Naive thymus-derived CD8-positive, alpha-beta T cell (primary cell): Measurements from ENCODE around the gene C1orf210. TPM values are rescaled to one million over a fixed set of nuclear protein-coding genes. Genes with fewer than 3 reads are reported as not detected.

Source experiments
- ATAC-seq, 2 donors: fragments of 150-1000 bp; cut with Tn5 transposase in 1 of 2; sonication (Bioruptor Pico), chemical (Tn5 transposase) in 1 of 2; 1 replicate in 1 of 2; 2 replicates in 1 of 2; pipeline ENCODE4 v1.10.0; 2021; ENCODE audit warnings: mild to moderate bottlenecking in 2 of 2, moderate library complexity in 2 of 2
- POLR2A ChIA-PET: fragments of 350-600 bp; sonication (Branson Sonifier 250); formaldehyde crosslinking; loops from one replicate; lab custom pipeline; 2021; ENCODE audit warnings: antibody characterized with exemption; lab: Charles Lee
- DNase-seq, 10 donors: peaks; one replicate each; pipeline versions ENCODE4 v3.0.0 to v3.0.0-alpha.2; 2020 to 2022
- H3K27ac Mint-ChIP-seq, 10 donors: one replicate each; pipeline ENCODE4 v1.8.0; 2020 to 2022; ENCODE audit warnings: mild to moderate bottlenecking in 10 of 10, mixed read lengths in 10 of 10, moderate library complexity in 4 of 10, inconsistent platforms in 1 of 10
- H3K27me3 Mint-ChIP-seq, 5 donors: one replicate each; pipeline ENCODE4 v1.8.0; 2021 to 2022; ENCODE audit warnings: mixed read lengths in 5 of 5
- H3K36me3 Mint-ChIP-seq, 3 donors: one replicate each; pipeline ENCODE4 v1.8.0; 2020 to 2022; ENCODE audit warnings: mixed read lengths in 3 of 3, mild to moderate bottlenecking in 2 of 3, inconsistent platforms in 1 of 3
- H3K4me1 Mint-ChIP-seq, 4 donors: one replicate each; pipeline ENCODE4 v1.8.0; 2021 to 2022; ENCODE audit warnings: mixed read lengths in 4 of 4
- H3K4me3 Mint-ChIP-seq, 10 donors: one replicate each; pipeline ENCODE4 v1.8.0; 2020 to 2022; ENCODE audit warnings: mild to moderate bottlenecking in 10 of 10, mixed read lengths in 10 of 10, moderate library complexity in 6 of 10, inconsistent platforms in 1 of 10
- H3K9me3 Mint-ChIP-seq, 9 donors: one replicate each; pipeline ENCODE4 v1.8.0; 2020 to 2022; ENCODE audit warnings: mixed read lengths in 9 of 9, mild to moderate bottlenecking in 3 of 9, inconsistent platforms in 1 of 9, moderate library complexity in 1 of 9
- polyA plus RNA-seq, 3 donors: library from polyadenylated mRNA; unstranded; fragments of 300-500 nt; fragmentation: Illumina TruSeq; gene quantifications; one replicate each; pipeline ENCODE4 v1.2.3, GENCODE V29; 2021
- total RNA-seq, 8 experiments: library from RNA in 2 of 8; stranded (reverse) in 2 of 8; gene quantifications; one replicate each; pipeline ENCODE4 v1.2.3 and lab custom pipeline; 2021 to 2026

Gene C1orf210
- total and polyA plus RNA-seq, 5 experiments from 2014 or later = 0.13 TPM; not detected in 4

GRCh38 chr1:43318831-43319230 lies 33.5 kb upstream of the C1orf210 start:
- ATAC-seq (no peak), DNase-seq (no peak)
- H3K4me3 Mint-ChIP-seq = no peak overlapping the region
- POLR2A ChIA-PET = no interaction called here
- no peaks in the 10 kb centered on the region for H3K27me3 Mint-ChIP-seq
- H3K27ac Mint-ChIP-seq = peak overlapping the region in 1 of 10 donors; percentile 52
- H3K36me3 Mint-ChIP-seq = no peaks in the 10 kb centered on the region
- peaks cover 0 to under 1% (median 0%) of the 10 kb centered on the region in 9 donors for H3K9me3 Mint-ChIP-seq
- no peaks in the 10 kb centered on the region for H3K4me1 Mint-ChIP-seq

GRCh38 chr1:43317817-43318471 lies 32.6 kb upstream of the C1orf210 start:
- peak overlapping the region in 3 of 10 donors; percentile 18 to 70 (median 68) for H3K27ac Mint-ChIP-seq

GRCh38 chr1:43316738-43317520 lies 31.5 kb upstream of the C1orf210 start:
- H3K9me3 Mint-ChIP-seq = no peaks in the 10 kb centered on the region
- no peaks in the 10 kb centered on the region for H3K27me3 Mint-ChIP-seq
- H3K36me3 Mint-ChIP-seq = no peaks in the 10 kb centered on the region
- no peaks in the 10 kb centered on the region for H3K4me1 Mint-ChIP-seq
- H3K4me3 Mint-ChIP-seq = no peak overlapping the region
- H3K27ac Mint-ChIP-seq = peak overlapping the region in 2 of 10 donors; percentile 57 to 68
- DNase-seq = no peak
- ATAC-seq = no peak
- POLR2A ChIA-PET = no interaction called here

More at GRCh38 chr1:43317817-43318471, 32.6 kb upstream of the C1orf210 start:
- no peaks in the 10 kb centered on the region for H3K9me3 Mint-ChIP-seq
- ATAC-seq (no peak), DNase-seq (peak in 1 of 10 donors; percentile 54)
- no peaks in the 10 kb centered on the region for H3K36me3 Mint-ChIP-seq
- POLR2A ChIA-PET = no interaction called here
- H3K27me3 Mint-ChIP-seq = no peaks in the 10 kb centered on the region
- no peak overlapping the region for H3K4me3 Mint-ChIP-seq
- no peaks in the 10 kb centered on the region for H3K4me1 Mint-ChIP-seq

- ATAC-seq = no peak
- H3K4me3 Mint-ChIP-seq = no peak overlapping the region
- H3K27me3 Mint-ChIP-seq = no peaks in the 10 kb centered on the region
- no peaks in the 10 kb centered on the region for H3K9me3 Mint-ChIP-seq
- H3K27ac Mint-ChIP-seq = no peak overlapping the region
- DNase-seq = no peak
- H3K4me1 Mint-ChIP-seq = no peaks in the 10 kb centered on the region
- H3K36me3 Mint-ChIP-seq = no peaks in the 10 kb centered on the region
- POLR2A ChIA-PET = no interaction called here
Measured at GRCh38 chr1:43315963-43316737, 30.8 kb upstream of the C1orf210 start.

- Mint-ChIP-seq H3K9me3 (no peaks in the 10 kb centered on the region), H3K4me3 (no peak overlapping the region), H3K4me1 (no peaks in the 10 kb centered on the region), H3K27ac (peak overlapping the region in 1 of 10 donors; percentile 30), H3K36me3 (no peaks in the 10 kb centered on the region), H3K27me3 (peaks cover 0 to 2% (median 0%) of the 10 kb centered on the region in 5 donors)
- ATAC-seq (no peak), DNase-seq (no peak)
- POLR2A ChIA-PET = no interaction called here
Measured at GRCh38 chr1:43315481-43315880, 30.1 kb upstream of the C1orf210 start.

- H3K27ac Mint-ChIP-seq = no peak overlapping the region
- no peak overlapping the region for H3K4me3 Mint-ChIP-seq
- peaks cover 0 to 2% (median 0%) of the 10 kb centered on the region in 5 donors for H3K27me3 Mint-ChIP-seq
- H3K4me1 Mint-ChIP-seq = no peaks in the 10 kb centered on the region
- no peaks in the 10 kb centered on the region for H3K9me3 Mint-ChIP-seq
- POLR2A ChIA-PET = no interaction called here
- DNase-seq = no peak
- no peaks in the 10 kb centered on the region for H3K36me3 Mint-ChIP-seq
- ATAC-seq = no peak
Measured at GRCh38 chr1:43314233-43314632, 28.9 kb upstream of the C1orf210 start.

- no peak overlapping the region for H3K27ac Mint-ChIP-seq
- no peaks in the 10 kb centered on the region for H3K4me1 Mint-ChIP-seq
- H3K4me3 Mint-ChIP-seq = no peak overlapping the region
- no peaks in the 10 kb centered on the region for H3K9me3 Mint-ChIP-seq
- POLR2A ChIA-PET = no interaction called here
- H3K36me3 Mint-ChIP-seq = no peaks in the 10 kb centered on the region
- peaks cover 0 to 2% (median 0%) of the 10 kb centered on the region in 5 donors for H3K27me3 Mint-ChIP-seq
- no peak for DNase-seq
- ATAC-seq = no peak
Measured at GRCh38 chr1:43313771-43314170, 28.4 kb upstream of the C1orf210 start.

- H3K4me3 Mint-ChIP-seq = no peak overlapping the region
- no peak overlapping the region for H3K27ac Mint-ChIP-seq
- H3K27me3 Mint-ChIP-seq = peaks cover 0 to 6% (median 0%) of the 10 kb centered on the region in 5 donors
- DNase-seq (no peak), ATAC-seq (no peak)
- H3K36me3 Mint-ChIP-seq = no peaks in the 10 kb centered on the region
- POLR2A ChIA-PET = no interaction called here
- no peaks in the 10 kb centered on the region for H3K9me3 Mint-ChIP-seq
- H3K4me1 Mint-ChIP-seq = peaks cover 0 to 1% (median 0%) of the 10 kb centered on the region in 4 donors
Measured at GRCh38 chr1:43312663-43313515, 27.5 kb upstream of the C1orf210 start.

- Mint-ChIP-seq H3K27me3 (peaks cover 0 to 8% (median 0%) of the 10 kb centered on the region in 5 donors), H3K9me3 (no peaks in the 10 kb centered on the region), H3K4me1 (peaks cover 0 to 1% (median 0%) of the 10 kb centered on the region in 4 donors), H3K27ac (no peak overlapping the region), H3K36me3 (no peaks in the 10 kb centered on the region), H3K4me3 (no peak overlapping the region)
- DNase-seq (no peak), ATAC-seq (no peak)
- POLR2A ChIA-PET = no interaction called here
Measured at GRCh38 chr1:43312212-43312623, 26.8 kb upstream of the C1orf210 start.

GRCh38 chr1:43311521-43311920 lies 26.1 kb upstream of the C1orf210 start:
- H3K4me3 Mint-ChIP-seq = no peak overlapping the region
- H3K27ac Mint-ChIP-seq = no peak overlapping the region
- no peaks in the 10 kb centered on the region for H3K9me3 Mint-ChIP-seq
- ATAC-seq (no peak), DNase-seq (no peak)
- POLR2A ChIA-PET = no interaction called here
- H3K27me3 Mint-ChIP-seq = peaks cover 0 to 8% (median 0%) of the 10 kb centered on the region in 5 donors
- H3K4me1 Mint-ChIP-seq = peaks cover 0 to 1% (median 0%) of the 10 kb centered on the region in 4 donors
- H3K36me3 Mint-ChIP-seq = no peaks in the 10 kb centered on the region

GRCh38 chr1:43309405-43310025 lies 24.1 kb upstream of the C1orf210 start:
- Mint-ChIP-seq H3K9me3 (no peaks in the 10 kb centered on the region), H3K4me3 (no peak overlapping the region), H3K36me3 (no peaks in the 10 kb centered on the region), H3K4me1 (peaks cover 0 to 1% (median 0%) of the 10 kb centered on the region in 4 donors), H3K27me3 (peaks cover 0 to 8% (median 0%) of the 10 kb centered on the region in 5 donors), H3K27ac (peak overlapping the region in 2 of 10 donors; percentile 23 to 57)
- ATAC-seq (no peak), DNase-seq (no peak)
- POLR2A ChIA-PET = no interaction called here
